Measurements from ENCODE around the gene ZNF385D. TPM values are rescaled to one million over a fixed set of nuclear protein-coding genes. Genes with fewer than 3 reads are reported as not detected.
"Not testable (repeated sequence)": the region's sequence is repeated elsewhere in the genome, so short reads cannot be mapped to it uniquely, and the experiment has no call there.

Gene ZNF385D
- polyA plus RNA-seq, 12 donors = 23.1 to 51.8 (median 33.4) TPM; not detected in 1

- not testable (repeated sequence) for DNase-seq
These were observed 363.7 kb downstream of the ZNF385D start for GRCh38 chr3:21387142-21387826.

- not testable (repeated sequence) for DNase-seq
These were observed 373.0 kb downstream of the ZNF385D start for GRCh38 chr3:21378036-21378435.

GRCh38 chr3:21377071-21377769, 373.8 kb downstream of the ZNF385D start:
- no peak for DNase-seq

DNA sequence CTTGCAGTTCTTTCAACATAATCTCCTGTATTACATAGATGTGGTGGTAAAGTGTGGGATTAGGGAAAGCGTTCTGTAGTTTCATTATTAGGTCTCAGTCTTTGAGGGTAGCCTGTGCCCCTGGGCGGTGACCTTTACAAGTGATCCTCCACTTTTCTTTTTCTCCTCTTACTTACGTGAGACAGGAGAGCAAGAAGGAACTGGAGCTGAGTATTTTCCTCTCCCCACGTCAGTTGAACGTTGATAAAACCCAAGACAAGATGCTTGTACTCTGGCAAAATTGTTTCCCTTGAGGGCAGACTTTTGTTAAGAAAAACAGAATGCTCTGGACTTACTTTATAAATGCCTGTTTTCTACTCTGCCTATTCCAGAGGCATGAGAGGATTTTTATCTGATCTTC, 378.7 kb downstream of the ZNF385D start:
- no peak for DNase-seq
